ENCODE results near the gene MAST1.

MAST1 gene

DNA sequence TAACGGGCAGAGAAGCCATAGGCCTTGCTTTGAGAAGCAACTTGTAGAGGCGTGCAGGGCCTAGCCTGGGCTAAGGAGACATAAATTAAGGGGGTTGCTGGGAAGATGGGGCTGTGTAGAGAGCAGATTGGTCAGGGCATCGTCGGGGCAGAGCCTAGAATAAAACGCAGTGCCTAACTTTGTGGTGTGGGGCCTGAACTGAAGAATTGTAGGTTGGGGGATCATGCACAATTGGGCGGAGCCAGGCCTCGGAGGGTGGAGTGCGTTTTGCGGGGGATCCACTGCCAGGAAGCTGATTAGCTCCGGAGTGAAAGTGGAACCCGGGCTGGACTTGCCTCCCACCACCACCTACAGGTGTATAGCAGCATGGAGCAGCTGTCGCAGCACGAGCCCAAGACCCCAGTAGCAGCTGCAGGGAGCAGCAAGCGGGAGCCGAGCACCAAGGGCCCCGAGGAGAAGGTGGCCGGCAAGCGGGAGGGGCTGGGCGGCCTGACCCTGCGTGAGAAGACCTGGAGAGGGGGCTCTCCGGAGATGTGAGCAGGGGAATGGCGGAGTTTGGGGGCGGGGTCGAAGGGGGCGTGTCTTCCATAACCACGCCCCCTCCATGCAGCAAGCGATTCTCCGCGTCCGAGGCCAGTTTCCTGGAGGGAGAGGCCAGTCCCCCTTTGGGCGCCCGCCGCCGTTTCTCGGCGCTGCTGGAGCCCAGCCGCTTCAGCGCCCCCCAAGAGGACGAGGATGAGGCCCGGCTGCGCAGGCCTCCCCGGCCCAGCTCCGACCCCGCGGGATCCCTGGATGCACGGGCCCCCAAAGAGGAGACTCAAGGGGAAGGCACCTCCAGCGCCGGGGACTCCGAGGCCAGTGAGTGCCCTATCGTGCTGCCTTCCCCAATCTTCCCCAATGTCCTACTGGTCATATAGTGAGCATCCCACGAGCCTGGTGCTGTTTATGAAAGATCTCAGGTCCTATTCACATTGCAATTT lies 29.1 kb downstream of the MAST1 start:
- in situ Hi-C loops (cut with HindIII; ENCODE audit: low sequenced_read_pairs): no loop called here

DNA sequence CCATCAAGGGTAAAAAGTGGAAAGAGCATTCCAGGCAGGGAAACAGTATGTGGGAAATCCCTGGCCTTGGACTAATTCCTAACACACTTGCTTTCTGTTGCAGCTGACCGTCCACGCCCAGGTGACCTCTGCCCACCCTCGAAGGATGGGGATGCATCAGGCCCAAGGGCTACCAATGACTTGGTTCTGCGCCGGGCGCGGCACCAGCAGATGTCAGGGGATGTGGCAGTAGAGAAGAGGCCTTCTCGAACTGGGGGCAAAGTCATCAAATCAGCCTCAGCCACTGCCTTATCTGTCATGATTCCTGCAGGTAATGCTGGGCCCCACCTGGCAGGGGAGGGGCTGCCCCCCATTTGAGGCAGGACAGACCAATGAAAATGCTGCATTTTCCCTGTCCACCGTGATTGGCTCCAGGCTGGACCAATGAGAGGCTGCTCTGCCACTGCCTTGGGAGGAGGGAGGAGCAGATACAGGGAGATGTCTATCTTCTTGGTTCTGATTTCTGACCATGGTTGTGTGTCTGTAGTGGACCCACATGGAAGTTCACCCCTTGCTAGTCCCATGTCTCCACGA lies 30.3 kb downstream of the MAST1 start:
- in situ Hi-C loops (cut with HindIII; ENCODE audit: low sequenced_read_pairs): no loop called here

DNA sequence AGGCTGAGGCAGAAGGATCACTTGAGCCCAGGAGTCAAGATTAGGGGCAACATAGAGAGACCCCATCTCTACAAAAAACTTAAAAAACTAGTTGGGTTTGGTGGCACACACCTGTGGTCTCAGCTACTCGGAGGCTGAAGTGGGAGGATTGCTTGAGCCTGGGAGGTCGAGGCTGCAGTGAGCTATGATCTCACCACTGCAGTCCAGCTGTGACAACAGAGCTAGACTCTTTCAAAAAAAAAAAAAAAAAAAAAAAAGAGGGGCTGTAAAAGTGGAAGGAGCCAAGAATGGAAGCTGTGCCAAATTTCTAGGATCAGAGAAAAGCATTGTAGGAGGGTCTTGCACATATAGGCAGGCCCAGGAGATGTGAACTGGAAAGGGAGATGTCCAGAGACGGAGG lies 33.4 kb downstream of the MAST1 start:
- in situ Hi-C loops (cut with HindIII; ENCODE audit: low sequenced_read_pairs): no loop called here

DNA sequence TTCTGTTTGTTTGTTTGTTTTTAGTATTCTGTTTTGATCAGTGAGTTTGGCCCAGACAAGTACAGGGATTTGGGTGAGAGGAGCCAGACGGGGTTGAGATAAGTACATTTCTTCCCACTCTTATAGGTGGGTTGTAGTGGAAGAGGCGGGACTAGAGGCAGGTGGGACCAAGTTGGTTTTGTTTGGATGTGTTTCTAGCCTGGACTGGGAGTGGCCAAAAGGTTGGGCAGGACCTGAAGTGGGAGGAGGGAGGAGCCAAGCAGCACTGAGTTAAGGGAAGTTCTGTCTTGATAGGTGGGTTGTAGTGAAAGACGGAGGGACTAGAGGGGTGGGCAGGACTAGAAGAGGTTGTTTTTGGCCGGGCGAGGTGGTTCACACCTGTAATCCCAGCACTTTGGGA lies 33.9 kb downstream of the MAST1 start:
- in situ Hi-C loops (cut with HindIII; ENCODE audit: low sequenced_read_pairs): no loop called here

DNA sequence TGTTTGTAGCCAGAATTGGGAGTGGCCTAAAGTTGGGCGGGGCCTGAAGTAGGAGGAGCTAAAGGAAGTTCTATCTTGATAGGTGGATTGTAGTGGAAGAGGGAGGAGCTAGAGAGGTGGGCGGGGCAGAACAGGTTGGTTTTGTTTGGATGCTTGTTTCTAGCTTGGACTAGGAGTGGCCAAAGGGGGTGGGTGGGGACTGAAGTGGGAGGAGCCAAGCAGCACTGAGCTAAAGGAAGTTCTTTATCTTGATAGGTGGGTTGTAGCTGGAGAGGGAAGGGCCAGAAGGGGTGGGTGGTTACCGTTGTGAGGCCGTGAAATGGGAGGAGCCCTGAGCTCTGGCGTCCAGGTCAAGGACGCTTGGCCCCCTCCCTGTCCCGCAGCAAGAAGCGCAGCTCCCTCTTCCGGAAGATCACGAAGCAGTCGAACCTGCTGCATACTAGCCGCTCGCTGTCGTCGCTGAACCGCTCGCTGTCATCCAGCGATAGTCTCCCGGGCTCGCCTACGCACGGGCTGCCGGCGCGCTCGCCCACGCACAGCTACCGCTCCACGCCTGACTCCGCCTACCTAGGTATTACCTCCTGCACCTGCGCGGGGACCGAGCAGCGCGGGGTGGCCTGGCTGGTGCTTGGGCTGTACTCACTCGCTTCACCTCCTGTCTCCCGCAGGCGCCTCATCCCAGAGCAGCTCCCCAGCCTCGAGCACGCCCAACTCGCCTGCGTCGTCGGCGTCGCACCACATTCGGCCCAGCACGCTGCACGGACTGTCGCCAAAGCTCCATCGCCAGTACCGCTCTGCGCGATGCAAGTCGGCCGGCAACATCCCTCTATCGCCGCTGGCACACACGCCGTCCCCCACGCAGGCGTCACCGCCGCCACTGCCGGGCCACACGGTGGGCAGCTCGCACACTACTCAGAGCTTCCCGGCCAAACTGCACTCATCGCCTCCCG lies 34.9 kb downstream of the MAST1 start:
- in situ Hi-C loops (cut with HindIII; ENCODE audit: low sequenced_read_pairs): no loop called here

DNA sequence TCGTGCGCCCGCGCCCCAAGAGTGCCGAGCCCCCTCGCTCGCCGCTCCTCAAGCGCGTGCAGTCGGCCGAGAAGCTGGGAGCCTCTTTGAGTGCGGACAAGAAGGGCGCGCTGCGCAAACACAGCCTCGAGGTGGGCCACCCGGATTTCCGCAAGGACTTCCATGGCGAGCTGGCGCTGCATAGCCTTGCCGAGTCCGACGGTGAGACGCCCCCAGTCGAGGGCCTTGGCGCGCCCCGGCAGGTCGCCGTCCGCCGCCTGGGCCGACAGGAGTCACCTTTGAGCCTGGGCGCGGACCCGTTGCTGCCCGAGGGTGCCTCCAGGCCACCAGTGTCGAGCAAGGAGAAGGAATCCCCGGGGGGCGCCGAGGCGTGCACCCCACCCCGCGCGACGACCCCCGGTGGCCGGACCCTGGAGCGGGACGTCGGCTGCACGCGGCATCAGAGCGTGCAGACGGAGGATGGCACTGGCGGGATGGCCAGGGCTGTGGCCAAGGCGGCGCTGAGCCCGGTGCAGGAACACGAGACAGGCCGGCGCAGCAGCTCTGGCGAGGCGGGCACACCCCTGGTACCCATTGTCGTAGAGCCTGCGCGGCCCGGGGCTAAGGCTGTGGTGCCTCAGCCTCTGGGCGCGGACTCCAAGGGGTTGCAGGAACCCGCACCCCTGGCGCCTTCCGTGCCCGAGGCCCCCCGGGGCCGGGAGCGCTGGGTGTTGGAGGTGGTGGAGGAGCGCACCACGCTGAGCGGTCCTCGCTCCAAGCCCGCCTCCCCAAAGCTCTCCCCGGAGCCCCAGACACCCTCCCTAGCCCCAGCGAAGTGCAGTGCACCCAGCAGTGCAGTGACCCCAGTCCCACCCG lies 35.8 kb downstream of the MAST1 start:
- in situ Hi-C loops (cut with HindIII; ENCODE audit: low sequenced_read_pairs): no loop called here

DNA sequence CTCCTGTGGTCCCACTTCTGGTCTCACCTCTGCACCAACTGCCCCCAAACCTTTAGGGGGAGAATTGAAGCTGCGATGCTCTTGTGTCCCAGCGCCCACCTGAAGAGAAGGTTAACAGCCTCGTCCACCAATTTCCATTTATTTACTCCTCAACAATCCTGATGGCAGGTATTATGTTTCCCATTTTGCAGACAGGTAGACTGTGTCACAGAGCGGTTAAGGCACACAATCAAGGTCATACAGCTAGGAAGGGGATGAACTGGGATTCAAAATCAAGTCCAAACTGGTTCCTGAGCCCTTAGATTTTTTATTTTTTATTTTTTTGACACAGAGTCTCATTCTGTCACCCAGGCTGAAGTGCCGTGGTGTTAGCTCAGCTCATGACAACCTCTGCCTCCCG lies 36.8 kb downstream of the MAST1 start:
- in situ Hi-C loops (cut with HindIII; ENCODE audit: low sequenced_read_pairs): no loop called here

DNA sequence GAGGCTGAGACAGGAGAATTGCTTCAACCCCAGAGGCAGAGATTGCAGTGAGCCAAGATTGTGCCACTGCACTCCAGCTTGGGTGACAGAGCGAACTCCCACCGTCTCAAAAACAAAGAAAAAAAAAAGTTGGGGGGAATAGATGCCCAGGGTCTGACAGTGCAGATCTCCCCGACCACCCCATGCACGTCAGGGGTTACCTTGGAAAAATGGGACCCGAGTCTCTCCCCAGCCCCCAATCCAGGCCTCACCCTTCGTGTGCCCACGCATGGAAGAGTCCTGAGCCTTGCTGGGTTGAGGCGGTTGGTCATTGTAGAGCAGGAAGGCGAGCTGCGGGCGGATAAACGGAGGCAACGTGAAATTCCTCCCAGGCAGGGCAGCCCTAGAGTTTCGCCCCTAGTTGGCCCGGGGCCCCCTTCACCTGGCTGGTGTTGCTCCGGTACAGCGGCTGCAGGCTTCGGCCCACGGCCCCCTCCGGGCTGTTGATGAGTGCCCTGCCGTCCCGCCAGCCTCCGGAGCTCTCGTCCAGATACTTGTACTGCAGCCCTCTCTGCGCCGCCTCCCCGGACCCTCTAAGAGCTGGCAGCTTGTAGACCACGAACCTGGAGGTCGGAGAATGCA lies 42.3 kb downstream of the MAST1 start:
- in situ Hi-C loops (cut with HindIII; ENCODE audit: low sequenced_read_pairs): no loop called here

DNA sequence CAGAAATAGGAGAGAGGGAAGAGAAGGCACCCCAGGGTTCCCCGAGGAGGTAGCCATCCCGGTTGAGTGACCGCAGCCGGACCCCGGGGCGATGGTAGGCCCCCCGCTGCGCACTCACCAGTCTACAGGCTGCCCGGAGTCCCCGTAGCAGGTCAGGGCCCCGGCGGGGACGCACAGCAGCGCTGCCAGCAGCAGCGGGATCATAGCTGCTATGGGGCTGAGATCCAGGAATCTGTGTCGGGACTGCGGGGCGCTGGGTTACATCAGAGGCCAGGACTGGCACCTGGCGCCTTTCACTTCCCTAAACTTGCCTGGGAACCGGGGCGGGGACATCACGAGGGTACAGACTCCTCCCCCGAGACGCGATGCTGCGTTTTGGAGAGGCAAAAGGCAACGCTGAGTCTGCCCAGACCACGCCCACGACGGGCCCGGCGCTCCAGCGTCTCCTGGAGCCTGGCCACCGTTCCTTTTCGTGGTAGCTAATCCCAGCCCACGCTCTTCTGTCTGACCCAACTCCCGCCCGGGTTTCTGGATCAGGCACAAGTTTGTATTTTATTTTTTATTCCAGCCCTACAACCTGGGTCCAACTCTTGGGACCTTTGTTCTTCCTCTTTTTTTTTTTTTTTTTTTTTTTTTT lies 43.0 kb downstream of the MAST1 start, which contains the start of gene DNASE2:
DNASE2 (minus strand) TSS at position 278 of the 637 bp plus-strand sequence; CDS start at position 204, 74 bp downstream.
- in situ Hi-C loops (cut with HindIII; ENCODE audit: low sequenced_read_pairs): no loop called here

DNA sequence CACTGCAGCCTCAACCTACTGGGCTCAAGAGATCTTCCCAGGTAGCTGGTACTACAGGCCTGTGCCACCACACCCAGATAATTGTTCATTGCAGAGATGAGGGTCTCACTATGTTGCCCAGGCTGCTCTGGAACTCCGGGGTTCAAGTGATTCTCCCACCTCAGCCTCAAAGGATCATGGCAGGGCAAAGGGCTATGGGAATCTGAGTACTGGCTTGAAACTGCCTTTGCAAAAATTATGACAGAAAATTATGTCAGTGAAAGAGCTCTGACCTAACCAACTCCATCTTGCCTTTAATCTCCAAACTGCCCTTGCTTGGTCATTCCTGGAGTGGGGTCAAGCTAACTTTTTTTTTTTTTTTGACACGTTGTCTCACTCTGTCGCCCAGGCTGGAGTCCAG lies 44.3 kb downstream of the MAST1 start:
- in situ Hi-C loops (cut with HindIII; ENCODE audit: low sequenced_read_pairs): no loop called here

DNA sequence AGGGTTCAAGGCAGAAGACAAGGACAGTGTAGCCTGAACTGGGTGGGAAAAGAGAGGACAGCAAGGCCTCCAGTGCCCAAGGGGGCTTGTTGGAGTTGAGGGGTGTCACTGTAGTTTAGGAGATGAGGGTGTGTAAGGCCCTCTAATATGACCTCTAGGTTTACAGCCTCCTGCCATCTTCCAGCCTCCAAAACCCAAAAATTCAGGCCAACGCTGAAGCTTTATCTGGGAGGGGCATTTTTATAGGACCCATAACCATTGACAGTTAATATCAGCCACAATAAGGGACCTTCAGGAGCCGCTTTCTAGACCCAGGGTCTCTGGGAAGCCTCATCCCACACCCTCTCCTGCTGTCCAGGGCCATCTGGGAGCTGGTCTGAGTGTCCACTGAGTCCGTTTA lies 45.9 kb downstream of the MAST1 start:
- in situ Hi-C loops (cut with HindIII; ENCODE audit: low sequenced_read_pairs): no loop called here

DNA sequence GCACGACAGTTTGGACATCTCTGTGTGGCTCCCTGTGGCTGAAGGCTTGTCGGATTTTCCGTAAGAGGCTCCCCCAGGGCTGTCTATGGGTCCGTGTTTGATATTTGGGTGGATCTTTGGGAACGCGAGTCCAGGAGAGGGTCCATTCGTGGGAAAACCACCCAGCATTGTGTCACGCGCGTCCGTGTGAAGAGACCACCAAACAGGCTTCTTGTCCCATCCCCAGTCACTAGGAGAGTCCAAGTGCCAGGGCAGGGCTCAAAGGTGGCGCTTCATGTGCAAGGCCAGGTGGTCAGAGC lies 46.3 kb downstream of the MAST1 start:
- in situ Hi-C loops (cut with HindIII; ENCODE audit: low sequenced_read_pairs): no loop called here

DNA sequence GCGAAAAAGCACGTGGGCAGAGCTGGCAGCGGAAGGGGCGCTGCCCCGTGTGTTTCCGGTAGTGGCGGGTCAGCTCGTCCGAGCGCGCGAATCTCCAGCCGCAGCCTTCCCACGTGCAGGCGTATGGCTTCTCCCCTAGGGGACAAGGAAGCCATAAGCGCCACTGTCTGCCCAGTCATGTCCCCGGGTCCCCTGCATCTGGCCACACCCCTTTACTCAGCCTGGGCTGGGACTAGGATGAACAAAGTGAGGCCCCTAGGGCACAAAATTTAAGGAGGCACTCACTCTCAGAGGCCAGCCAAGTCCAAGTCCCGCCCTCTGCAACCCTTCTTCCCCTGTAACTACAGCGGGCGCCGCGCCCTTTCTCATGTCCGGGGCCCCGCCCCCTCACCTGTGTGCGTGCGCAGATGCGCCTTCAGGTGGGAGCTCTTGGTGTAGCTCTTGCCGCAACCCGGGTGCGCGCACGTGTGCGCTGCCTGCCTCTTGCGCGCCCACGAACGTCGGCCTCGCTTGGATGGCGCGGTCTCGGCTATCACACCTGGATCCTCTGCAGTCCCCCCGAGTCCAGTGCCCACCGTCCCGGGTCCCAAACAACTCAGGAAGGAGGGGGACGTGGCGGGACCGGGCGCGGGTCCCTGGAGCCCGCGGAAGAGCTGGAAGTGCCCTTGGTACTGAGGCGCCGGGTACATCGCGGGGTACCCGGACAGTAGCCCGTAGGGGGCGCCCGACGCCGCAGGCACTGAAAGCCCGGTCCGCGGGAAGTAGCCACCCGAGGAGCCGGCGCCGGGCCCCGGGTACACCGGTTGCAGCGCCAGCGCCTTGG lies 46.8 kb downstream of the MAST1 start:
- in situ Hi-C loops (cut with HindIII; ENCODE audit: low sequenced_read_pairs): no loop called here

DNA sequence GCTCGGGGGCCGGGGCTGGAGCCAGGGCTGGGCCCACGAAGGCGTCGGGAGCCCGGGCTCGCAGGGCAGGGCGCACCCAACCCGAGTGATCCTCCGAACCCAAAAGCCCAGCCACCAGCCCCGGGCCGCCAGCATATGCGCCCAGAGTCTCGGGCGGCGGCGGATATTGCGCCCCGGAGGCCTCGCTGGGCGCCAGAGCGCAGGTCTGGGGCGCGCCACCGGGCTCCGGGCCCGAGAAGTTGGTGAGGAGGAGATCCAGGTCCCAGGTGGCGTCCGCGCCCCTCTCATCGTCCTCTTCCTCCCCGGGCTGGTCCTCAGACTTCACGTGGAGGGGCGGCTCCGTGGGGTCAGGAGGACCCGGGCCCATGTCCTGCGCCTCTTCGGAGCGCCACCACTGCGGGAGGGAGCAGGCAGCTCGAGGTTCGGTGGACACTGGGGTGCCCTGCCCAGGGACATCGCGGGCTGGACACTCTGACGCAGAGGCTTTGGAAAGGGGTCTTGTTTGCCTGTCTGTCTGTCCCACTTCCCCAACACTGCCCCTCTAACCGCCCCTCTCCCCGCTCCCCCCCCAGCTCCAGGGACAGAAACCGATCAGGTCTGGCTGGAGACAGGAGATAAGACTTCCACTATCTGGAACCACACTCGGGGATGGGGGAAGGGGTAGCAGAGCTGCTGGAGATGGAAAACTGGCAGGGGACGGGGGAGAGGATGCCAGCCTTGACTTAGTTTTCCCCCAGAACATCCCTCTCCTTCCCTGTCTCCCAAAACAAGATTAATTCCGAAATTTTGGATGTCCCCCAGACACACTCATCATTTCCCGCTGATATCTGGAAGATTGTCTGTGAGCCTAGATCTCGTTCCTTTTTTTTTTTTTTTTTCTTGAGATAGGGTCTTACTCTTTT lies 47.7 kb downstream of the MAST1 start:
- in situ Hi-C loops (cut with HindIII; ENCODE audit: low sequenced_read_pairs): no loop called here

DNA sequence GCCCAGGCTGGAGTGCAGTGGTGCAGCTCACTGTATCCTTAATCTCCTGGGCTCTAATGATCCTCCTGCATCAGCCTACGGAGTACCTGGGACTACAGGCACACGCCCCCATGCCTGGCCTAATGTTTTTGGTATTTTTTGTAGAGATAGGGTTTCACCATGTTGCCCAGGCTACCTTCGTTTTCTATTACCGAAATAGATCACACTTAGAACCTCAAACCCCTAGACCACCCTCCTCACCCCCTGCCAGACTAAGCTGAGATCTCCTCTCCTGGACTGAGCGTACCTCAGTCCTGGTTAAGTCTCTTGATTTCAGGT lies 48.3 kb downstream of the MAST1 start:
- in situ Hi-C loops (cut with HindIII; ENCODE audit: low sequenced_read_pairs): no loop called here

DNA sequence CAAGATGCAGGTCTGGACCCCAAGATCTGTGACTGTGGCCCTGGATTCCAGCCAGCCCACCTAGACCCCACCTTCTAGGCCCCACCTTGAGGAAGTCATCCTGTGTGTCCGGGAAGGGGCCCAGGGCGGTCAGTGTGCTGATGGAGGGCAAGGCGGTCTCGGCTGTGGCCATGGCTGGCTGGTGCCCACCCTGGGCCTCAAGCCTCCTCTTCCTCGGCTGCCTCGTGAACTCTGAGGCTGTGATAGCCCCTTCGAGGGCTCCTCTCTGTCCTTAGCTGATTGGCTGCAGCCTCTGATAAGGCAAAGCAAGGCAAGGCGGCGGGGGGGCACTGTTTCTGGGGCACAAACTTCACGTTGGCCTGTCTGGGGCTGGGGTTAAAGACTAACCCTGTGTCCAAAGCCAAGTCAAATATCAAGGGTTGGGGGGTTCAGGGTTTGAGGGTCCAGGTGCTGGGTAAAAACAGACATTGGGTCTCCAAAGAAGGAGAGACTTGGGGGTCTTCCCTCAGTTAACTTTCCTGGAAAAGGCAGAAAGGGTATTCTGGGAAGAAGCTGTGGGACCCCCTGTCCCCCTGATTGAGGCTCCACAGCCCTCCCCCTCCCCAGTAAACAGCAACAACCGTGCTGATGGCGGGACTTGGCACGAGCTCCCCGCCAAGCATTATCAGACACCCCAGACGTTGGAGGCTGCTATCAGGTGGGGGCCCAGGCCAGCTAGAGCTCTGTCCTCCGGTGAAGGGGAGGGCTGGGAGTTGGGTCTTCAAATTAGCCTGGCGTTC lies 48.8 kb downstream of the MAST1 start, which contains the start of gene KLF1:
KLF1 (minus strand) TSS at position 233 of the 779 bp plus-strand sequence; CDS start at position 172, 61 bp downstream.
- in situ Hi-C loops (cut with HindIII; ENCODE audit: low sequenced_read_pairs): no loop called here

Measured in DLD1 (cell line).